NCI-H2196 (cell line): Measurements from ENCODE around the gene NYNRIN.

Experiments used
- DNase-seq: peaks from one replicate; lab custom pipeline; 2025; ENCODE audit not compliant: unreplicated experiment; lab: John Stamatoyannopoulos, UW

NYNRIN gene

GRCh38 chr14:24390701-24391468, 7.9 kb upstream of the NYNRIN start:
- DNase-seq: no peak

DNA sequence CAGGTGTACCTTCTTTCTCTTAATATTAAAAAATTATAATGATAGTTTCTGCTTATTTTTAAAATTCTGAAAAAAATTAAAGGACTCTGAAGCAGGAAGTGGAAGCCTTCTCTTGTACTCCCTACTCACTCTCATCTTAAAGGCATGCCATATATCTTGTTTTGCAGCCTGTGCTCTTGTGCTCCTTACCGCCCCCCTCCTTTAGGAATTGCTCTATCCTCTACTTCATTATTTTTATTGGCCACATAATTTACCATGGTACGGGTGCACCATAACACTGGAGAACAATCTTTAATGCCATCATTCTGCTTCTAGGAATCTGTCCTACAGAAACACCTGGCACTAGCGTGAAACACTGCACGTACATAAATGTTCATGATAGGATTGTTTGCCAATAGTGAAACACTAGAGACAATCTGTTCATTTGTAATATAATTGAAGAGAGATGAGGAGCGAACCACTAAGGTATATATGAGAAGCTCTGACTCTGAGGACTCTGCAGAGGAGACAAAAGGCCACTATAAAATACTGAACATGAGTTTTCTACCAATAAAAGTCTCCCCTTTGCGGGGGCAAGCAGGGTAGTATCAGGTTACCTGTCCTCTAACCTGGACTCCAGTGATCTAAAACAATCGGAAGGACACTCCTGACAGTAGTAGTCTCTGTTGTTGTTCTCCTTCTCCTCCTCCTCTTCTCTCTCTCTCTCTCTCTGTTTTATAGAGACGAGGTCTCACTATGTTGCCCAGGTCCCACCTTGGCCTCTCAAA, 6.3 kb upstream of the NYNRIN start:
- peak; percentile 46 for DNase-seq

GRCh38 chr14:24394275-24394674, 4.5 kb upstream of the NYNRIN start:
- no peak for DNase-seq

- no peak for DNase-seq
Measured at GRCh38 chr14:24395609-24396582, 2.9 kb upstream of the NYNRIN start.

GRCh38 chr14:24397639-24398292, 1.0 kb upstream of the NYNRIN start:
- DNase-seq: no peak

DNA sequence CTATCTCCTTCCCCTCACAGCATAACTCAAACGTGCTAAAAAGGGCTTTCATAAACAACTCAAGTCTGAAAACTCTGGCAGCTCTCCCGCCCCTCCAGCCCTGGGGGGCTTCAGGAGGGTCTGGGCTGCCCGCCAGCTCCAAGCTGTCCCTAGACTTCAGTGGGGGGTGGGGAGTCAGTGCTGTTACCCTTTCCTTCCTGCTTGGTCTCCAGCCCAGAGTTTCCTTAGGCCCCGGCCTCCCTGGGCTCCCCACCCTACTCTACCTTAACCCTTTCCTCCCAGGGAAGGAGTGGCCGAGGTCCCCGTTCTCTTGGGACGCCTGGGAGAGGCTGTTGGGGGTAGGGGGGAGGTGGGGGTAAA, 530 bp upstream of the NYNRIN start:
- DNase-seq: no peak

DNA sequence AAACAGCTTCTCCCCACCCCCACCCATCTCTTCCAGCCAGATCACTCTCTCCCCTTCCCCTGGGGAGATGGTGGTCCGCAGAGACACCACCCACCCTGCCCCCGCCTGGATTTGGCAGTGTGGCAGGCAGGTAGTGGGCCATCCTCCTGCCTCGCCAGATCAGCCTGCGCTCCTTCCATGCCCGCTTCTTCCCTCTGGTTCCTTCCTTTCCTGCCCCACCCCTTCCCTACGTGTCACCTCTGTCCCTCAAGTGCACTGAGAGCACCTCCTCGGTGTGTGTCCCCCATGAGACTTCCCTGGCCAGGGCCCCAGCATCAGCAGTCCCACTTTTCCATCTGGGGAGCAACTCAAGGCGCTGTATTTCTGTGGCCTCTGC, 632 bp downstream of the NYNRIN start:
- no peak for DNase-seq

- DNase-seq: no peak
Measured at GRCh38 chr14:24399999-24400718, 1.4 kb downstream of the NYNRIN start.

DNA sequence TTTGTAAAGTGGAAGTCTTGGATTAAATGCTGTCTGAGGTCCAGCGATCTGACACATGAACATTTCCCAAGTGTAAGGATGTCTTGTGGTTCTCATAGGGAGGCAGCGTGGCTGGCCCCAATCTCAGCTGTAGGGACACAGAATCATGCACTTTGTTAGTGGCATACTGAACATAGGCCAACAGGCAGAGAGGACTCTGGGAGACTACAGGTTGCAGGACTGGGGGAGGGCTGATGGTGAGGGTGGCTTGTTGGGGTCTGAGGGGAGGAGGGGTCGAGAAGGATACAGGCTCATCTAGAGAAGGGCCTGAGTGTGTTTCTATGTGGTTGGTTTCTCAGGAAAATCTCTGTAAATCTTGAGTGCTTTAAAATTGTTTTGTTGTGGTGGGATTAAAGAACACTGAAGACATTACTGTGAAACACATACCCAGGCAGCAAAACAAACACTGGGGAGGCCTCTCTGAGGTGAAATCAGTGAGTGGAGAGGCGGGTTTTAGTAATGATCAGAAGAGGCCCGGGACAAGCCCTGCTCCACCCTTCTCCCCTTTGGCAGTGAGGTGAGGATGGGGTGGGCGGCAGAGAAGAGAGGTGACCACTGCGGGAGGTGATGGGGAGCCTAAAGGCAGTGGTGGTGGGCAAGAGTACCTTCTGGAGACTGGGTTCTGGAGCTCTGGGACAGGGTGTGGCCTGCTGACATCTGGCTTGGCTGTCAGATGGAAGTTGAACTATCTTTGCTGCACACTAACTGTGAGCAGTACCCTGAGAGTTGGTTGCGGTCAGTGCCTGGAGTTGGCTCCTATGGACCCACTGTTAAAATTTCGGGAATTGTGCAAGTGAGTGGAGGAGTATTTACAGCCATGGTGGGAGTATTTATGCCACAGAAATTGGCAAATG, 3.3 kb downstream of the NYNRIN start:
- no peak for DNase-seq

- DNase-seq: no peak
Measured at GRCh38 chr14:24403294-24403998, 4.6 kb downstream of the NYNRIN start.

DNA sequence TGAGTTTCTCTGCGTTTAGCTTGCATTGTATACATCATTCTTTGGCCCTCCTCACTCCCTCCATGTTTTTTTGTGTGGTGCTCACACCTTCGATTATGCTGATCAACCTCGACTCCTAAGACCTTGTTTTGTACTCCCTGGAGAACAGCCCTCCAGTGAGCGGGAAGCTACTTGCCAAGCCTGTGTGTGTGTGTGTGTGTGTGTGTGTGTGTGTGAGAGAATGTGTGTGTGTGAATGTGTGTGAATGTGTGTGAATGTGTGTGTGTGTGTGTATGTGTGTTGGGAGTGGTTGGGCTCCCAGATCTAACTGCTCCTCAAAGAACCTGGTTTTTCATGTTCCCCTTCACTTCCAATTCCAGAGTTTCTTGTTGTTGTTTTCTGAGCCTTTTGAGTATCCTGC, 6.0 kb downstream of the NYNRIN start:
- DNase-seq: no peak

- DNase-seq: no peak
Measured at GRCh38 chr14:24406416-24406815, 7.6 kb downstream of the NYNRIN start.

GRCh38 chr14:24407608-24408325, 9.0 kb downstream of the NYNRIN start:
- no peak for DNase-seq

GRCh38 chr14:24408764-24409163, 10.0 kb downstream of the NYNRIN start:
- no peak for DNase-seq

DNA sequence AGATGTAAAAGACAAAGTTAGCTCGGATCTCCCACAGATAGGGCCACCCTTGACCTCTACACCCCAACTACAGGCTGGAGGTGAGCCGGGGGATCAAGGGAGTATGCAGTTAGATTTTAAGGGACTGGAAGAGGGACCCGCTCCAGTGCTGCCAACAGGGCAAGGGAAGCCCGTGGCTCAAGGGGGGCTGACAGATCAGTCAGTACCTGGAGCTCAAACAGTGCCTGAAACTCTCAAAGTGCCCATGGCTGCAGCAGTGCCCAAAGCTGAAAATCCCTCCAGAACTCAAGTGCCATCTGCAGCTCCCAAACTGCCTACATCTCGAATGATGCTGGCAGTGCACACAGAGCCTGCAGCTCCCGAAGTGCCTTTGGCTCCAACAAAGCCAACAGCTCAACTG, 10.4 kb downstream of the NYNRIN start:
- no peak for DNase-seq

- DNase-seq: no peak
Measured at GRCh38 chr14:24409956-24410355, 11.2 kb downstream of the NYNRIN start.

- DNase-seq: peak; percentile 14
Measured at GRCh38 chr14:24411443-24412389, 12.9 kb downstream of the NYNRIN start.
